K562 (cell line): ENCODE results near the gene RAB24. TPM values are rescaled to one million over a fixed set of nuclear protein-coding genes. Genes with fewer than 3 reads are reported as not detected.

Experiments used
- ATF1 ChIP-seq, 2 experiments: fragments of 450-650 bp in 1 of 2; IDR thresholded peaks; 2 replicates each; pipeline ENCODE4 v1.6.1; 2016; ENCODE audit warnings: missing compliant biosample characterization in 1 of 2, missing genetic modification characterization in 1 of 2
- BCL6 ChIP-seq: fragments of 250-450 bp; sonication (Bioruptor Pico); IDR thresholded peaks from 2 replicates; pipeline ENCODE4 v1.4.0; 2020
- BCOR ChIP-seq: fragments of 450-650 bp; IDR thresholded peaks from 2 replicates; pipeline ENCODE4 v1.6.1; 2016
- DNMT1 ChIP-seq: fragments of 450-650 bp; IDR thresholded peaks from 2 replicates; pipeline ENCODE4 v1.6.1; 2016; ENCODE audit warnings: antibody characterized with exemption, mild to moderate bottlenecking
- FOXJ3 ChIP-seq: sonication (generic); formaldehyde crosslinking; IDR thresholded peaks from 2 replicates; pipeline ENCODE4 v1.4.0; 2020; ENCODE audit warnings: mild to moderate bottlenecking, missing genetic modification reagents
- NELFE ChIP-seq: IDR thresholded peaks from 2 replicates; pipeline ENCODE4 v1.6.1; 2011; ENCODE audit warnings: mild to moderate bottlenecking; ENCODE audit not compliant: insufficient read depth, insufficient read length
- PCBP1 ChIP-seq: fragments of 200-400 bp; formaldehyde crosslinking; IDR thresholded peaks from 2 replicates; pipeline ENCODE4 v1.6.1; 2018; ENCODE audit warnings: mild to moderate bottlenecking, low read depth, low read length; ENCODE audit not compliant: poor library complexity, severe bottlenecking
- RBFOX2 ChIP-seq: fragments of 200-400 bp; formaldehyde crosslinking; IDR thresholded peaks from 2 replicates; pipeline ENCODE4 v1.6.1; 2017; ENCODE audit warnings: low read depth, mild to moderate bottlenecking, low read length, moderate library complexity
- ZNF695 ChIP-seq: fragments of 450-650 bp; formaldehyde crosslinking; IDR thresholded peaks from 2 replicates; pipeline ENCODE4 v1.4.0; 2020; ENCODE audit warnings: mild to moderate bottlenecking, moderate library complexity
- polyA plus RNA-seq, 8 experiments: library from polyadenylated mRNA; depleted of rRNA in 4 of 8; stranded (reverse) in 5 of 8; unstranded in 3 of 8; fragments of >200 nt; fragmentation: Nextera tagmentation in 2 of 8; fragmentation: Illumina TruSeq in 1 of 8; extraction: Ambion mirVana in 2 of 8; extraction: Trizol in 1 of 8; gene quantifications; 2 replicates each; pipeline versions ENCODE4 v1.2.1 to v1.2.3, GENCODE V29; 2011 to 2014; ENCODE audit warnings: inconsistent platforms in 1 of 8, missing spikeins in 1 of 8
- total RNA-seq, 7 experiments: library from RNA; depleted of rRNA in 6 of 7; stranded (reverse); fragments of >200 nt in 6 of 7; fragmentation: Illumina TruSeq in 2 of 7; extraction: Trizol in 2 of 7; gene quantifications; 2 replicates each; pipeline versions ENCODE4 v1.2.1 to v1.2.3, GENCODE V29; 2011 to 2021; ENCODE audit warnings: low replicate concordance in 1 of 7
- TF ChIP-seq, protein P1 (sequence below): fragments of 250-450 bp; sonication (Bioruptor Pico); IDR thresholded peaks from 2 replicates; pipeline ENCODE4 v1.5.0; 2021; ENCODE audit warnings: mild to moderate bottlenecking, borderline replicate concordance
- TF ChIP-seq, protein P2 (sequence below), 3 experiments: IDR thresholded peaks in 2 of 3; conservative IDR thresholded peaks in 1 of 3; 2 replicates each; pipeline ENCODE4 v1.5.1; 2011 to 2012; ENCODE audit warnings: low read length in 3 of 3, mild to moderate bottlenecking in 3 of 3, control low read depth in 2 of 3, improper control_type of control experiment in 1 of 3, inconsistent platforms in 1 of 3, low read depth in 1 of 3, mixed read lengths in 1 of 3, moderate library complexity in 1 of 3; ENCODE audit not compliant: insufficient read depth in 2 of 3
- TF ChIP-seq, protein P3 (sequence below): fragments of 250-450 bp; sonication (Bioruptor Pico); IDR thresholded peaks from 2 replicates; pipeline ENCODE4 v1.8.0; 2021; ENCODE audit warnings: mild to moderate bottlenecking, moderate library complexity
- TF ChIP-seq, protein P4 (sequence below): IDR thresholded peaks from 2 replicates; pipeline ENCODE4 v1.6.1; 2011; ENCODE audit warnings: borderline replicate concordance, low read depth, mild to moderate bottlenecking, moderate library complexity, low read length; ENCODE audit not compliant: insufficient read depth, poor library complexity, severe bottlenecking

Gene RAB24
- total and polyA plus RNA-seq, 9 of the 15 experiments (the other 6 are each of a cell fraction or from before 2014, with no cell fraction given), result 13.9 to 107 (median 34.8) TPM

DNA sequence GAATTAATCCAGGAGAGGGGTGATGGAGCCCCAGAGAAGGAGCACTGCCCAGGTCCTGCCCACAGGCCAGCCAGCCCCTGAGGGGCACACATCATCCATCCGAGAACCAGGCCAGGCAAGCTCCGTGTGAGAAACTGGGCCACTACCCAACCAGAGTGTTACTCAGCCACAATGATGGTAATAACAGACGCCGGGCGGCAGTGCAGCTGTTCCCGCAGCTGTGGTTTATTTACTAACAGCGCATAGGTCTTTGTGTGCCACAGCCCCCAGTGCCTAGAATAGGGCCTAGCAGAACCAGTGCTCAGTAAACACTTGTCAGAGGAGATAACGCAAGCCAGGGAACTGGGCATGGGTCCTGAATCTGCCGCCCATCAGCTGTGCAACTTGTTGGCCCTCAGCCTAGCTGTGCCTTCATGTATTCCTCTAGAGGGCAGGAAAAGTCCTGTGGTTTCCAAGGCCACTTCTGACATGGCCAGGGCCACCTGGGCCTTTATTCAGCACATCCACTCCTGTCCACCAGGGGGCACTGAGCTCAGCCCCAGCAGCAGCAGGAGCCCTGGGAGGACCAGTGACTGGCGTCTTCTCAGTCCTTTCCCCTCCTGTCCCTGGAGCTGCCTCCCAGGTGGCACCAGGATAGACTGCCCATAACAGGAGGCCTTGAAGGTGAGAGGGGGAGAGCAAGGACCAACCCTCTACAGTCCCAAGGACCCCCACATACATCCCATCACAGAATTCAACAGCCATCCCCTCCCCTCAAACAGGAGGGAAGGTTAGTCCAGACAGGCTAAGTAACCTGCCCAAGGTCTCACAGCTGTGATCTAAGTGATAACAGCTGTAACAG, 6.1 kb upstream of the RAB24 start (continued):
- TF ChIP-seq NELFE (no peak), ATF1 (CRISPR knock-in tag; IDR thresholded peaks at IDR 0.05) (no peak), ATF1 (tag; IDR thresholded peaks at IDR 0.05) (no peak), PCBP1 (no peak), ZNF695 (no peak), BCOR (no peak), RBFOX2 (no peak; the same call in 1 of the 2 replicates), DNMT1 (no peak), BCL6 (CRISPR knock-in tag) (no peak), FOXJ3 (CRISPR knock-in tag) (no peak)
- TF ChIP-seq, protein P1, sequence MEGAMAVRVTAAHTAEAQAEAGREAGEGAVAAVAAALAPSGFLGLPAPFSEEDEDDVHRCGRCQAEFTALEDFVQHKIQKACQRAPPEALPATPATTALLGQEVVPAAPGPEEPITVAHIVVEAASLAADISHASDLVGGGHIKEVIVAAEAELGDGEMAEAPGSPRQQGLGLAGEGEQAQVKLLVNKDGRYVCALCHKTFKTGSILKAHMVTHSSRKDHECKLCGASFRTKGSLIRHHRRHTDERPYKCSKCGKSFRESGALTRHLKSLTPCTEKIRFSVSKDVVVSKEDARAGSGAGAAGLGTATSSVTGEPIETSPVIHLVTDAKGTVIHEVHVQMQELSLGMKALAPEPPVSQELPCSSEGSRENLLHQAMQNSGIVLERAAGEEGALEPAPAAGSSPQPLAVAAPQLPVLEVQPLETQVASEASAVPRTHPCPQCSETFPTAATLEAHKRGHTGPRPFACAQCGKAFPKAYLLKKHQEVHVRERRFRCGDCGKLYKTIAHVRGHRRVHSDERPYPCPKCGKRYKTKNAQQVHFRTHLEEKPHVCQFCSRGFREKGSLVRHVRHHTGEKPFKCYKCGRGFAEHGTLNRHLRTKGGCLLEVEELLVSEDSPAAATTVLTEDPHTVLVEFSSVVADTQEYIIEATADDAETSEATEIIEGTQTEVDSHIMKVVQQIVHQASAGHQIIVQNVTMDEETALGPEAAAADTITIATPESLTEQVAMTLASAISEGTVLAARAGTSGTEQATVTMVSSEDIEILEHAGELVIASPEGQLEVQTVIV (CRISPR knock-in tag), result no peak
- TF ChIP-seq, protein P2, sequence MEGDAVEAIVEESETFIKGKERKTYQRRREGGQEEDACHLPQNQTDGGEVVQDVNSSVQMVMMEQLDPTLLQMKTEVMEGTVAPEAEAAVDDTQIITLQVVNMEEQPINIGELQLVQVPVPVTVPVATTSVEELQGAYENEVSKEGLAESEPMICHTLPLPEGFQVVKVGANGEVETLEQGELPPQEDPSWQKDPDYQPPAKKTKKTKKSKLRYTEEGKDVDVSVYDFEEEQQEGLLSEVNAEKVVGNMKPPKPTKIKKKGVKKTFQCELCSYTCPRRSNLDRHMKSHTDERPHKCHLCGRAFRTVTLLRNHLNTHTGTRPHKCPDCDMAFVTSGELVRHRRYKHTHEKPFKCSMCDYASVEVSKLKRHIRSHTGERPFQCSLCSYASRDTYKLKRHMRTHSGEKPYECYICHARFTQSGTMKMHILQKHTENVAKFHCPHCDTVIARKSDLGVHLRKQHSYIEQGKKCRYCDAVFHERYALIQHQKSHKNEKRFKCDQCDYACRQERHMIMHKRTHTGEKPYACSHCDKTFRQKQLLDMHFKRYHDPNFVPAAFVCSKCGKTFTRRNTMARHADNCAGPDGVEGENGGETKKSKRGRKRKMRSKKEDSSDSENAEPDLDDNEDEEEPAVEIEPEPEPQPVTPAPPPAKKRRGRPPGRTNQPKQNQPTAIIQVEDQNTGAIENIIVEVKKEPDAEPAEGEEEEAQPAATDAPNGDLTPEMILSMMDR (IDR thresholded peaks at IDR 0.05 in 2 of 3, conservative IDR thresholded peaks at IDR 0.05 in 1 of 3; ENCODE audit: insufficient read depth in 2 of 3, low read depth in 1 of 3, low read length in 3 of 3), result peak; percentile 93 to 98 (median 94)
- TF ChIP-seq, protein P3, sequence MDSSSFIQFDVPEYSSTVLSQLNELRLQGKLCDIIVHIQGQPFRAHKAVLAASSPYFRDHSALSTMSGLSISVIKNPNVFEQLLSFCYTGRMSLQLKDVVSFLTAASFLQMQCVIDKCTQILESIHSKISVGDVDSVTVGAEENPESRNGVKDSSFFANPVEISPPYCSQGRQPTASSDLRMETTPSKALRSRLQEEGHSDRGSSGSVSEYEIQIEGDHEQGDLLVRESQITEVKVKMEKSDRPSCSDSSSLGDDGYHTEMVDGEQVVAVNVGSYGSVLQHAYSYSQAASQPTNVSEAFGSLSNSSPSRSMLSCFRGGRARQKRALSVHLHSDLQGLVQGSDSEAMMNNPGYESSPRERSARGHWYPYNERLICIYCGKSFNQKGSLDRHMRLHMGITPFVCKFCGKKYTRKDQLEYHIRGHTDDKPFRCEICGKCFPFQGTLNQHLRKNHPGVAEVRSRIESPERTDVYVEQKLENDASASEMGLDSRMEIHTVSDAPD (CRISPR knock-in tag), result no peak
- TF ChIP-seq, protein P4, sequence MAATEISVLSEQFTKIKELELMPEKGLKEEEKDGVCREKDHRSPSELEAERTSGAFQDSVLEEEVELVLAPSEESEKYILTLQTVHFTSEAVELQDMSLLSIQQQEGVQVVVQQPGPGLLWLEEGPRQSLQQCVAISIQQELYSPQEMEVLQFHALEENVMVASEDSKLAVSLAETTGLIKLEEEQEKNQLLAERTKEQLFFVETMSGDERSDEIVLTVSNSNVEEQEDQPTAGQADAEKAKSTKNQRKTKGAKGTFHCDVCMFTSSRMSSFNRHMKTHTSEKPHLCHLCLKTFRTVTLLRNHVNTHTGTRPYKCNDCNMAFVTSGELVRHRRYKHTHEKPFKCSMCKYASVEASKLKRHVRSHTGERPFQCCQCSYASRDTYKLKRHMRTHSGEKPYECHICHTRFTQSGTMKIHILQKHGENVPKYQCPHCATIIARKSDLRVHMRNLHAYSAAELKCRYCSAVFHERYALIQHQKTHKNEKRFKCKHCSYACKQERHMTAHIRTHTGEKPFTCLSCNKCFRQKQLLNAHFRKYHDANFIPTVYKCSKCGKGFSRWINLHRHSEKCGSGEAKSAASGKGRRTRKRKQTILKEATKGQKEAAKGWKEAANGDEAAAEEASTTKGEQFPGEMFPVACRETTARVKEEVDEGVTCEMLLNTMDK, result peak; percentile 89
